Kidney glomerular epithelial cell (primary cell): ENCODE data around the gene CHML.

Experiments
- DNase-seq: peaks from one replicate; lab custom pipeline; 2025; lab: John Stamatoyannopoulos, UW

CHML gene

GRCh38 chr1:241645199-241645598 is 5.0 kb upstream of the CHML start:
- DNase-seq = no peak

GRCh38 chr1:241644259-241644658 is 4.1 kb upstream of the CHML start:
- no peak for DNase-seq

GRCh38 chr1:241642593-241642944 is 2.4 kb upstream of the CHML start:
- no peak for DNase-seq

- DNase-seq = peak; percentile 50
Observed at GRCh38 chr1:241641773-241642592, 1.8 kb upstream of the CHML start.

- DNase-seq = no peak
Observed at GRCh38 chr1:241640867-241641622, 876 bp upstream of the CHML start.

GRCh38 chr1:241639623-241640148 is 483 bp downstream of the CHML start:
- no peak for DNase-seq

- DNase-seq = no peak
Observed at GRCh38 chr1:241638909-241639622, 1.1 kb downstream of the CHML start.

GRCh38 chr1:241638099-241638682 is 2.0 kb downstream of the CHML start:
- DNase-seq = no peak

- no peak for DNase-seq
Observed at GRCh38 chr1:241637604-241638003, 2.6 kb downstream of the CHML start.

- DNase-seq = no peak
Observed at GRCh38 chr1:241637046-241637590, 3.1 kb downstream of the CHML start.

- no peak for DNase-seq
Observed at GRCh38 chr1:241636291-241636690, 3.9 kb downstream of the CHML start.

GRCh38 chr1:241635556-241636152 is 4.5 kb downstream of the CHML start:
- no peak for DNase-seq

GRCh38 chr1:241632987-241633386 is 7.2 kb downstream of the CHML start:
- no peak for DNase-seq

GRCh38 chr1:241631674-241632073 is 8.5 kb downstream of the CHML start:
- DNase-seq = no peak

- no peak for DNase-seq
Observed at GRCh38 chr1:241630899-241631298, 9.3 kb downstream of the CHML start.

- DNase-seq = no peak
Observed at GRCh38 chr1:241630476-241630875, 9.7 kb downstream of the CHML start.

GRCh38 chr1:241630005-241630404 is 10.2 kb downstream of the CHML start:
- DNase-seq = no peak

- DNase-seq = peak; percentile 89
Observed at GRCh38 chr1:241627453-241628259, 12.5 kb downstream of the CHML start.

GRCh38 chr1:241624935-241625334 is 15.2 kb downstream of the CHML start:
- DNase-seq = no peak

- DNase-seq = no peak
Observed at GRCh38 chr1:241622669-241623068, 17.5 kb downstream of the CHML start.

GRCh38 chr1:241617426-241617825 is 22.7 kb downstream of the CHML start:
- no peak for DNase-seq
